Stimulated activated CD8-positive, alpha-beta memory T cell treated with anti-CD3 and anti-CD28 coated beads, Interleukin-15, amount 100 ng/mL, for 24 hours (primary cell): ENCODE data around the gene GPA33.

Experiments
- DNase-seq: peaks from one replicate; pipeline ENCODE4 v3.0.0-alpha.2; 2020; ENCODE audit warnings: low read depth

The GPA33 gene

GRCh38 chr1:167086033-167086432 lies 4.1 kb downstream of the GPA33 start:
- DNase-seq: no peak

- DNase-seq: no peak
Measured at GRCh38 chr1:167084757-167085156, 5.4 kb downstream of the GPA33 start.

- DNase-seq: no peak
Measured at GRCh38 chr1:167083871-167084270, 6.3 kb downstream of the GPA33 start.

GRCh38 chr1:167083066-167083665 lies 7.0 kb downstream of the GPA33 start:
- DNase-seq: no peak

- no peak for DNase-seq
Measured at GRCh38 chr1:167082511-167083027, 7.6 kb downstream of the GPA33 start.

GRCh38 chr1:167081594-167082156 lies 8.5 kb downstream of the GPA33 start:
- no peak for DNase-seq

- DNase-seq: no peak
Measured at GRCh38 chr1:167077868-167078210, 12.3 kb downstream of the GPA33 start.

- no peak for DNase-seq
Measured at GRCh38 chr1:167077128-167077867, 12.9 kb downstream of the GPA33 start.

- no peak for DNase-seq
Measured at GRCh38 chr1:167076136-167076710, 14.0 kb downstream of the GPA33 start.

- no peak for DNase-seq
Measured at GRCh38 chr1:167071286-167071685, 18.9 kb downstream of the GPA33 start.

GRCh38 chr1:167068761-167069160 lies 21.4 kb downstream of the GPA33 start:
- no peak for DNase-seq

GRCh38 chr1:167067904-167068303 lies 22.3 kb downstream of the GPA33 start:
- DNase-seq: no peak

GRCh38 chr1:167066333-167067122 lies 23.6 kb downstream of the GPA33 start:
- peak; percentile 81 for DNase-seq

- no peak for DNase-seq
Measured at GRCh38 chr1:167065471-167065870, 24.7 kb downstream of the GPA33 start.

GRCh38 chr1:167064621-167065020 lies 25.6 kb downstream of the GPA33 start:
- DNase-seq: no peak

GRCh38 chr1:167061073-167061464 lies 29.1 kb downstream of the GPA33 start:
- no peak for DNase-seq

- DNase-seq: no peak
Measured at GRCh38 chr1:167060141-167061072, 29.8 kb downstream of the GPA33 start.

GRCh38 chr1:167059809-167060107 lies 30.4 kb downstream of the GPA33 start:
- no peak for DNase-seq

- DNase-seq: peak; percentile 59
Measured at GRCh38 chr1:167059045-167059808, 30.9 kb downstream of the GPA33 start.

- DNase-seq: no peak
Measured at GRCh38 chr1:167057241-167057688, 32.9 kb downstream of the GPA33 start.
